GM21381 (cell line): ENCODE data around the gene KIAA0232.
"Not testable (repeated sequence)": the region's sequence is repeated elsewhere in the genome, so short reads cannot be mapped to it uniquely, and the experiment has no call there.

Experiments used
- ATAC-seq: cut with Tn5 transposase; IDR thresholded peaks from one replicate; pipeline ENCODE4 v1.9.1; 2021; ENCODE audit warnings: mild to moderate bottlenecking, moderate library complexity; ENCODE audit not compliant: unreplicated experiment

Gene KIAA0232

DNA sequence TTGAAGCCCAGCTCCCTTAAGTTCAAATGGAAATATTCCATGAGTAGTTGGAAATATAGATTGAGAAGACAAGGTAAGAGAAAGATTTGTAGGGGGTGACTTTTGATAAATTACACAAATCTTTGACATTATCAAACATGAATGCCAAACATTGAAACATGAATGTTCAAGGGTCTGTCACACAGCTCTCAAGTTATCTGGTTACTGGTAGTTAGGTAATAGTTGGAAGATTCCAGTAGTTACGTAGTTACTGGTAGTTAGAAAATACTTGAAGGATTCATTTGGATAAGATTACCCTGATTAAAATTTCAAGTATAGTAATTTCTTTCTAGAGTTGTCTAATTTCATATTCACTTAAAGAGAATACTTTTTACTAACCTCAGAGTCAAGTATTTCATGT, 20.7 kb downstream of the KIAA0232 start:
- no peak for ATAC-seq

DNA sequence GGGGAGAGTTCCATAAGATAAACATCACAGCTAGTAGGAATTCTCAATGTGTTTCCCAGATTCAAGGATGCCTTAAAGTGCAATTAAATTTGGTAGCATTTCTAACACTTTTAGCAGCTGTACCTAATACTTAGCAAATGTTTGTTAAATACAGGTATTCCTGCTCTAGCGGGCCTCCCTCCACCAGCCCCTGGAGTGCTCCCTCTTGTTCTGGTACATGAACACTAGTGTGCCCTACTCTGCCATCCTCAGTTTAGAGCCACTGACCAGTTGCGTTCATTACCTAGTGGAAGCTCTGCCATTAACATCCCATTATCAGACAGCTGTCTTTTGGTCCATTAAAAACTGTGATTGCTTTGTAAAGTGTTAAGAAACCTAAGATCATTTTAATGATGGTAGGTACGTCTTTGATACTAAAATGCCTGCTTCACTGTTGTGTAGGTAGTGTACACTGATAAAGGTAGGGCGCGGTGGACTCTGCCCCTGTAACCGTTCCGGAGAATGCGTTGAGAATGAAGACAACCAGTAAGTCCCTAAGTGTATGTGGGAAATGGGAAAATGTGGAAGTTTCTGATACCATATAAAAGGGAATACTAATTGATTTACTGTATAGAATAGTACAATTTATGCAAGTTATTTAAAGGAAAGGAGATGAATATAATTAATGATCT, 21.7 kb downstream of the KIAA0232 start:
- no peak for ATAC-seq

DNA sequence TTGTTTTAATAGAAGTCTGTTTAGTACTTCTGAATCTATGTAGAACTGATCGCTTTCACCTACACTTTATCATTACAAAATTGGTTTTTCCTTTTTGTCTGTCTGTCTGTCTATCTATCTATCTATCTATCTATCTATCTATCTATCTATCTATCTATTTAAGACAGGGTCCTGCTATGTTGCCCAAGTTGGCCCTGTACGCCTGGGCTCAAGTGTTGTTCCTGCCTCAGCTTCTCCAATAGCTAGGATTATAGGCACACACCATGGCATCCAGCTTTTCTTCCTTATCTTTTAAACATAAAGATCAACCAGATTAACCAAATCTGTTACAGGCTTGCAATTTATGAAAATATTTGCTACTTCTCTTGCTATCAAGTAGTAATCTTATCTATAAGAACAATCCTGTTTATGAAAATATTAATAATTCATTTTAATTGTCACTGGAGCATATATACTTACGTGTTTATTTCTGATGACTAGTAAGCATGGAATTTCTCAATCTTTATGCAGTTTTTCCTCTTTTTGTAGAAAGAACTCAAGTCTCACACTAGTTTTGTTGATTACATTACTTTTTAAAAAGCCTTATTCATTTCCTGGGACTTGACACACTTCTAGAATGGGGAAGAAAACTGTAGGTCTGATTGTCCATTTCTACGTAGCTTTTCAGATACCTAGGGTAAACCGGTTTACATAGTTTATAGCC, 24.5 kb downstream of the KIAA0232 start:
- no peak for ATAC-seq

DNA sequence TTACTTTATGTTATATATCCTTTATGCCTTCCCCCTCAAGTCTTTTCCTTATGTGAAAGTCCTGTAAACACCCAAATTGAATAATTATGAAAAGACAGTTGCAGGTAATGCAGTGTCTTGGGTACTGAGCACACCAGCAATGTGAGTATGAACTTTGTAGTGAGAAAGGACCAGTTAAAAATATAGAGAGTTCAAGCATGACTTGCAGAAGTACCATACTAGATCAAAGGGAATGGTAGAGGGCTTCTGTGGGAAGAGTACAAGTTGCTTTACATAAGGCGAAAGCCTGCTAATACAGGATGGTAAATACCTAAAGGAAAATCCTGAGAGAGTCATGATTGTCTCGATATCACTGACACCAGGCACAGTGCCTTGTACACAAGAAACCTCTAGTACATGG, 25.7 kb downstream of the KIAA0232 start:
- ATAC-seq = no peak

DNA sequence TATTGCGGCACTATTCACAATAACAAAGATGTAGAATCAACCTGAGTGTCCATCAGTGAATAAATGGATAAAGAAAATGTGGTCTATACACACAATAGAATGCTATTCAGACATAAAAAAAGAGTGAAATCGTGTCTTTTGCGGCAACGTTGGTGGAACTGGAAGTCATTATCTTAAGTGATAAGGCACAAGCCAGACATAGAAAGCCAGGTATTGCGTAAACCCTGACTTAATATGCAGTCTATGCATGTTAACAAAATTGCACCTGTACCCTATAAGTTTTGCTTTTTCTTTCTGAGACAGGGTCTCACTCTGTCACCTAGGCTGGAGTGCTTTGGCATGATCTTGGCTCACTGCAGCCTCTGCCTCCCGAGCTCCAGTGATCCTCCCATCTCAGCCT, 28.6 kb downstream of the KIAA0232 start:
- no peak for ATAC-seq

DNA sequence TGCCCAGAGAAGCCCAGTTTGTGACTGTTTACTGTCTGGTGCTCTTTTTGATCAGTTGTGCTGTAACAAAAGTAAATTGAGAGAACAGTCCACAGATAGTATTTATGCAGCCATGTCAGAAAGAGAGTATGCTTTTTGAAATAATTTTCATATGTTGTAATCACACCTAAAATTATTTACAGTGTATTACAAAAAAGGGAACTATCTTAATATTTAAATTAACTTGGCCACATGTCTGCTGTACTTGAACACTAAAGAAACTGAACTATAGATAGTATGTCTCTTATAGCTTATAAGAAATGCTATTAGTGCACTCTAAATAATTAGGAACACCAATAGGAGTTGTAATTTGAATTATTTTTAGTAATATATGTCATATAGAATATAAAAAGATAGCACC, 30.2 kb downstream of the KIAA0232 start:
- ATAC-seq = no peak

DNA sequence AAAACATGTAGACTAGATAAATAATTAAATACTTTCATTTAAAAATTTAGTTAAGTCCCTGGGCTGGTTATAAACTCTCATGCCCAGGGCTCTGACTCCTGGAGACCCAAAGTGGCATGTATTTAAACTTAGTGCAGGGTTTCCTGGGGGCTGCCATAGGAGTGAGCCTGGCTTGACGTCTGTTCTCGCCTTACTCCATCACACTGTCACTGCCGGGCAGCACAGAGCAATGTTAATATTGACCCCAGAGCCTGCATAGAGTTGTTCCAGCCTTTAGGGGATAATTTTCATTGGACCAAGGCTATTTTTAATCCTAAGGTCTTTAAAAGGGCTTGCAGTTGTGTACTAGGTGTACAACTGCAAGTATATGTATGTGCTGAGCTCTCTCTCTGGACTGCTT, 31.2 kb downstream of the KIAA0232 start:
- ATAC-seq = no peak

DNA sequence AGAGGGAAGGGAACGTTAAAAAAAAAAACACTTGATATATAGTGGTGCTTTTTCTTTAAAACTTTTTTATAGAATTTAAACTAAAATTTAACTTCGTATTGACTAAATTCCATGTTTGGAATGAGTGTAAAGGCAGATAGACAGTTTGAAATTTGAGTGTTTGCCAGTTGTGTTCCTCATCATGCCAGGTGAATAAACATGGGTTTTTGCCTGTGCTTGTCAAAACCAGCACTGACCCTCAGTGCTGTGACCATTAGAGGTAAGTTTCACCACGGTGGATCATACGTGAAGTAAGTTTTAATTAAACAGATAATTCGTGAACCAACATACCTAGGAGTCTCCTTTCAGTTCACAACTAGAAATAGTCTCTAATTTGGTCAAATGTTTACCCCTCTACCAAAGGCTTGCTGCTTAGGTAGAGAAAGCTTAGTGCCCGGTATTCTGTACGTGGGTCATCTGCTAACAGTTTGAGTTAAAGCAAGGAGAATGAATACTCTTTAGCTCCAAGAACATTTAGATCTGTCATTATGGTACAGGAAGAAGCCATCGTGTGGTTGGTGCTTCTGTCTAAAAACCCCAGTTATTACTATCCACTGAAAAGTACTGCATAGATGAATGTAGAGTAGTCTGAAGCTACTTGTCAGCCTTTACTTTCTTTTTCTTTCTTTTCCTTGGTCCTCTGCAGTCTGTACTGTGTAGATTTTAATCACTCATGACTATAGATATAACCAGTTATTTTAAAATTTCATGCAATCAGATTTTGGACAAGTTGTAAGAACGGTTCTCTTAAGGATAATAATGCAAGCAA, 32.7 kb downstream of the KIAA0232 start:
- no peak for ATAC-seq

DNA sequence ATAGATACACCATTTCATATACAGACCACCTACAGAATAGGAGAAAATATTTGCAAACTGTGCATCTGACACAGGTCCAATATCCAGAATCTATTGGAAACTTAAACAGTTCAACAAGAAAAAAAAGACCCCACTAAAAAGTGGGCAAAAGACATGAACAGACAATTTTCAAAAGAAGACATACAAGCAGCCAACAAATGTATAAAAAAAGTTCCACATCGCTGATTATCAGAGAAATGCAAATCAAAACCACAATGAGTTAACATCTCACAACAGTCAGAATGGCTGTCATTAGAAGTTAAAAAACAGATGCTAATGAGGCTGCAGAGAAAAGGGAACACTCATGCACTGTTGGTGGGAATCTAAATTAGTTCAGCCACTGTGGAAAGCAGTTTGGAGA, 36.8 kb downstream of the KIAA0232 start:
- ATAC-seq = no peak

DNA sequence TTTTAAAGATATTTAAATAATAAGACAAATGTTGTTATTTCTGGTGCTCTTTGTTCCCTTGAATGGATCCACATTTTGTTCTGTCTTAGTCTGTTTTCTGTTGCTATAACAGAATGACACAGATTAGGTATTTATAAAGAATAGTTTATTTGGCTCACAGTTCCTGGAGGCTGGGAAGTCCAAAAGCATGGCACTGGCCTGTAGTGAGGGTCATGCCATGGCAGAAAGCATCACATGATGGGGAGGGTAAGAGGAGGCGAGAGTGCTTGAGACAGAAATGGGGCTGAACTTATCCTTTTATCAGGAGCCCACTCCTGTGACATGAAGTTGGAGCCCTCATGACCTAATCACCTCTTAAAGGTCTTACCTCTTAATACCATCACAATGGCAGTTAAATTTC, 38.2 kb downstream of the KIAA0232 start:
- ATAC-seq = no peak

DNA sequence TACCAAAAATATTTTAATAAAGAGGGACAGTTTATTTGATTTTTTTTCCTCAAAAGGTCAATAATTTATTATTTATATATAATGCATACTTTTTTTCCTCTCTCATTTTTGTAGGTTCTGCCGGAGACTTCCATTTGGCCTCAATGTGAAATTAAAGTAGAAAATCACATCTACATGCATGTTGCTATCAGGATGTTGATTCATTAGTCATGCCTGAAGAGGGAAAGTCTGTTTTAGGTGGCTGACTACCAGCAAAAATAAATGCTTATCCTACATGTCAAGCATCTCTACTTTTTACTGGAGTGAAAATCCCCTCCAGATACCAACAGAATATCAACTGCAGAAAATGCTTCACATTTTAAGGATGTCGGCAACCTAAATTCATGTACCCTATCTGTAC, 41.5 kb downstream of the KIAA0232 start:
- no peak for ATAC-seq

DNA sequence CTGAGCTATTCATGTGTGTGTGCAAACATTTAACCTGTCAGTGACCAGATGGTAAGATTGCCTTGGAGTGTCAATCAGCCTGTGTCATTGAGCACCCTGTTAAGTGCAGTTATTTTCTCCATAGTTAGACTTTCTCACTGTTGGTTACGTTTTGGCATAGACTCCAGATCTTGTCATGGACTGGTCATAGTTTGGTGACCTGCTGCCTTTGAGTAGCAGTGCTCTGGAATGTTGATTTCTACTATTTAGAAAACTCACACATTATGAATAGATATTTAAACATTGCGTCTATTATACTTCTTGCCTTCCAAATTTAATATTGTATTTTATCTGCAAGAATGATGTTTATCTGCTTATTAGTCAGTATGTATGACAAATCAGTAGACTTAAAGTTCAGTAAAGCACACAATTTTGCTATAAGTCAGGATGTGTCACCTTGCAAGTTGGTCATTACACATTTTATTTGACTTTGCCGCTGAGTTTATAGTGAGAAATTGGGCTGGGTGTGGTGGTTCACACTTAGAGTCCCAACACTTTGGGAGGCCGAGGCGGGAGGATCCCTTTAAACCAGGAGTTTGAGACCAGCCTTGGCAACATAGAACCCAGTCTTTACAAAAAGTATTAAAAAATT, 42.4 kb downstream of the KIAA0232 start:
- no peak for ATAC-seq

DNA sequence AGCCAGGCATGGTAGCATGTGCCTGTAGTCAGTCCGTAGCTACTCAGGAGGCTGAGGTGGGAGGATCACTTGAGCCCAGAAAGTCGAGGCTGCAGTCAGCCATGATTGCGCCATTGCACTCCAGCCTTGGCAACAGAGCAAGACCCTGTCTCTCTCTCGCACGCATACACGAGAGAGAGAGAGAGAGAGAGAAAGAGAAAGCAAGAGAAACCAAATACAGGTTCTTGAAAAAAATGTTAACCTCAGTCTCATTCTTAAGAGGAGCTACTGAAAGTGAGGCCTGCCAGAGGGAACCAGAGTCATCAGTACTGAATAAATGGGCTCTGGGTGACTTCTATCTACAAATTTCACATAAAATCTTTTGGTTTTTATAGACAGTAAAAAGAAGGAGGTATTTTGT, 42.9 kb downstream of the KIAA0232 start:
- ATAC-seq = no peak

DNA sequence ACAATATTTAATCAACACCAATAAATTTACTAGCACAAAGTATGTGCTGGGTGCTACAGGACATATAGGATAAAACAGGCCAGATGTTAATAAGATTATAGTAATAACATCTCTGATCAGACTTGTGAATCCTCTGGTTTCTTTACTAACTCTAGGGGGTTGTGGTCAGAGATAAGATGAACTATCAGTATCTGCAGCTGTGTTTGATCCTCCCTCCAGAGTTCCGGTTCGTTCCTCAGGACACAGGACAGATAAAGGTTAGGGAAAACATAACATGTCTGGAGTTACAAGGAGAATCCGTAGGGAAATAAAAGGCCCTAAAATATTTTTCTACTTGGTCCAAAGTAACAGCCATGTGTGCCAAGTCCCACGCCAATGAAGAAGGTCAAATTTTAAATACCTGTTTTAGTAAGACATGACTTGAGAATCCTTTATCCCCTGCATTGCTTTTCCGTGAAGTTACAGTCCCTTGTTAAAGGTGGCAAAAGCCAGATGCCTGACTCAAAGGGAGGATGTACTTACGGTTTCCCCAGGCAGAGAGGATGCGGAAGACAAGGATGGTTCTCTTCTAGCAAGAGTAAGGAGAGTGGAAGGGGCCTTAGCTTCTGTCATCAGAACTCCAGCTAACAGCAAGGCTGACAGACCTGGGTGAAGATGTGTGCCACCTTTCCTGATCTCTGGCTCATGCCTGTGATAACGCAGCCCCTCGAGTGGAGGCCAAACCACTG, 44.4 kb downstream of the KIAA0232 start:
- ATAC-seq = no peak

DNA sequence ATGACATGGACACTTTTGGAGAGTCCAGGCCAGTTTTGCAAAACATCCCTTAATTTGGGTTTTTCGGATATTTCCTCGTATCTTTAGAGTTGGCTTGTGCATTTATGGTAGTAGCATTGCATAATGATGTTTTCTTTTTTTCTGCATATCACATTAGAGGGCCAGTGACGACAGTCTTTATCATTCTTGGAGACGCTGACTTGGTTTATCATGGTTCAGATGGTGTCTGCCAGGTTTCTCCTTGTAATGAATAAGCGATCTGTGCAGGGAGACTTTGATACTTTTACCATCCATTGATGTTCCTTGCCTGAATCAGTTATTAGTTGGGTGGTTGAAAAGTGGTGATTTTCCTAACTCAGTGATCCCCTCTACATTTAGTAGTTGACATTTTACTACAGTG, 46.6 kb downstream of the KIAA0232 start:
- ATAC-seq = no peak

DNA sequence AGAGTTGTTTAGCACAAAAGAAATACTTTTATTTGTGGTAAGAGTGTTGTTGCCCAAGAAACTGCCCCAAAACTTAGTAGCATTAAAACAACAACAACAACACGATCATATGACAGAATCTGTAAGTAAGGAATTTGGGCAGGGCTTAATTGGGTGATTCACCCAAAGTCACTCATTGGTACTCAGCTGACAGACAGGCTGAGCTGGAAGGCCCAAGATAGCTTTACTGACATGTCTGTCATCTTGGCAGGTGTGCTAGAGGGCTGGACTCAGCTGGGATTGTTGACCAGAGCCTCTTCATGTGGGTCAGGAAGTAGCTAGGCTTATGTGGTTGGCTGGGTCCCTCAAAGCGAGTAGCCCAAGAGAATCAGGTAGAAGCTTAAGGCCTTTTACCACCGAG, 52.3 kb downstream of the KIAA0232 start:
- ATAC-seq = no peak

DNA sequence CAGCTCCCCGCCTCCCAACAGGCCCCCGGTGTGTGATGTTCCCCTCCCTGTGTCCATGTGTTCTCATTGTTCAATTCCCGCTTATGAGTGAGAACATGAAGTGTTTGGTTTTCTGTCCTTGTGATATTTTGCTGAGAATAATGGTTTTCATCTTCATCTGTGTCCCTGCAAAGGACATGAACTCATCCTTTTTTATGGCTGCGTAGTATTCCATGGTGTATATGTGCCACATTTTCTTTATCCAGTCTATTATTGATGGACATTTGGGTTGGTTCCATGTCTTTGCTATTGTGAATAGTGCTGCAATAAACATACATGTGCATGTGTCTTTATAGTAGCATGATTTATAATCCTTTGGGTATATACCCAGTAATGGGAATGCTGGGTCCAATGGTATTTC, 53.1 kb downstream of the KIAA0232 start:
- not testable (repeated sequence) for ATAC-seq

DNA sequence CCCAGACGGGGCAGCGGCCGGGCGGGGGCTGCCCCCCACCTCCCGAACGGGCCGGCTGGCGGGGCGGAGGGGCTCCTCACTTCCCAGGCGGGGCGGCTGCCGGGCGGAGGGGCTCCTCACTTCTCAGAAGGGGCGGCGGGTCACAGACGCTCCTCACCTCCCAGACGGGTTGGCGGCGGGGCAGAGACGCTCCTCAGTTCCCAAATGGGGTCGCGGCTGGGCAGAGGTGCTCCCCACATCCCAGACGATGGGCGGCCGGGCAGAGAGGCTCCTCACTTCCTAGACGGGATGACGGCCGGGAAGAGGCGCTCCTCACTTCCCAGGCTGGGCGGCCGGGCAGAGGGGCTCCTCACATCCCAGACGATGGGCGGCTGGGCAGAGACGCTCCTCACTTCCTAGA, 54.6 kb downstream of the KIAA0232 start:
- not testable (repeated sequence) for ATAC-seq

DNA sequence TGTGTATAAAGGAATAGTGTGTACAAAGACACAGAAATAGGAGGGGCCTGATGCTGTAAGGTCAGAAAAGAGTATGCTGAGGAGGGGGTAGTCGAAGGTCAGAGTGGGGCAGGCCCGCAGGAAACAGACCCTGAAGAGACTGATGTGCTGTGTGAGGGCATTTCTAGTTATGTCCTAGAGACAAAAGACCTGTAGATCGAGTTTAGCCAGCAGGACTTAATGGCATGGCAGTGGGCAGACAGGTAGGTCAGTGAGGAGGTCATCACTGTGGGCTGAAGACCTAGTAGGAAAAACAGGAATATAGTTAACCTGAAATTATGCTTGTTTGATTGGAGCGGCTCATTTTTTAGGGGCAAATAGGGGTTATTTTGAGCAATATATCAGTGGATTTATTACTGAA, 57.1 kb downstream of the KIAA0232 start:
- no peak for ATAC-seq

DNA sequence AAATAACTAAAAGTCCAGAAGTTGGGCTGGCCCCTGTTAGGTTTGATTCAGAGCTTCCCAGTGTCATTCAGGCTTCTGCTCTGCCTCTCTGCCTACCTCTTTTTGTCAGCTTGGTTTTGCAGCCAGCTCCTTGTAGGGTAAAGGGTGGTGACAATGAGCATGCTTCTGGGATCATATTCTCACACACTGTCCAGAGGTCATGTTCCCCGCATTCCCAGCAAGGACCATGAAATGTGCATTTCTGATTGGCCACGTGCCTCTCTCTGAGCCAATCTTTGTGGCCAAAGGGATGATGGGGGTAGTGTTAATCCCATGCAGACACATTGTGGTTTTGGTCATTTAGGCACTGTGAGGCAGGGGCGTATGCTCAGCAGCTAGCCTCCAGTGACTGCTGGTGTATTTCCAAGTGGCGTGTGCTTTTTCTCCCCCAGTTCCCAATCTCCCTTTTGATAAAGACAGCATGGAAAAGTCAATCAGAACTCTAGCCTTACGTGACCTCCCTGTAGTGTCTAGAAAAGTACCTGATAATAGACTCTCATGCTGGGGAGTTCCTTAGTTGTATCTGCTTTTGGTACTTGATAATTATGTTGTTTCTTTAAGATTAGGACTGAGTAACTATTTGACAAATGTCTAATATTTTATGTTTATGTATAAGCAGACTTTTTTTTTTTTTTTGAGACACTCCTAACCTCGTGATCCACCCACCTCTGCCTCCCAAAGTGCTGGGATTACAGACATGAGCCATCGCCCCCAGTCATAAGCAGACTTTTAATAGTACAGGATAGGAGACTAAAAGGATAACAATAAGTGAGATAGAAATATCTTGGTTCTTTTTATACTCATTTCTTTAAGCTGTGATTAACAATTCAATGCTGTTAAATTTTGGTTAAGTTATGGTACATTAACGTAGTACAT, 57.8 kb downstream of the KIAA0232 start:
- ATAC-seq = no peak
